ENCODE measurements around the gene CDKN2B-AS1.

Gene CDKN2B-AS1

DNA sequence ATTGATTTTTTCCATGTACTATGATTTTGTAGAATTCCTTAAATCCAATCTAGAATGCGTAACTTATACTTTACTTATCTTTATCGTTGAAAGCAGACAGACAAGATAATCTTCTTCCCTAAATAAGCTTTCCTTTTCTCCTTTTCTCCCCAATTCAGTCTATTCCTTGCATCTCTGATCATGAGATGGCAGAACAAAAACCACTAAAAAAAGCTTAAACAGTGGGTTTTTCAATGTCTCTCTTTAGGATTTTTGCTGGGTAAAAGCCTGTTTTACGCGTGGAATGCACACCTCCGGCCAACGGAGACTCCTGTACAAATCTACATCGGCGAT is 13.8 kb downstream of the CDKN2B-AS1 start:
- DNase-seq = no peak

- peak; percentile 99 for DNase-seq
These were observed 14.3 kb downstream of the CDKN2B-AS1 start, which contains the start of gene CDKN2B for GRCh38 chr9:22008717-22009505. CDKN2B (minus strand) TSS chr9:22009305; CDS start chr9:22008953, 352 bp downstream.

- DNase-seq = no peak
These were observed 14.9 kb downstream of the CDKN2B-AS1 start for GRCh38 chr9:22009506-22009867.

DNA sequence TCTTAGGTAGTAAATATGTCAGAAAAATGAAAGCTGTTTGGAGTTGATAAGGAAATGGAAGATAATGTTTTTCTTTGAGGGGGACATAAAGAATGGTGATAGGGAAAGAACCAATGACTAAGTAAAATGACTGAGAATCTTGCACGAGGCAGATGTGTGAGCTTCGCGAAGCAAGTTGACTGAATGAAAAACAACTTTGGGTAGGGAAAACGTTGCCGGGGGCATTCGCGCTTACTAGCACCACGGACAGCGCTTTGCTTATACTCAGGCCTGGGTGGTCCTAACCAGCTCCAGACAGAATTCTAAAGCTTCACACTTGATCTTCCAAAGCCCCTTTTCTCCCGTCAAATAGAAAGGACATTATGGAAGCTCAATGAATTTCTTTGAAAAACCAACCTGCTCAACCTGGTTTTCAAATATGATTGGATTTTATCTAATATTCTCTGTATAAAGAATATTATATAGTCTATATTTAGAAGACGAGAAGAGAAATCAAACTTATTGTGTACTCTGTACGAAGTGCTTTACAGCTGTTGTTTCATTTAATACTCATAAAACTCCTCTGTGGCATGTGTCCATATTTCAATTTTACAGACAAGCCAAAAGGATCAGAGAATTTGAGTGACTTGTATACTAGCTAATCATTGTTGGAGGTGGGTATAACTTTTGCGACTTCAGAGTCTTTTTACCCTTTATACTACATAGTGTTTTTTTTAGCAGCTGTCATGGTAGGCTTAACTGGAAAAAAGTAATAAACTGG is 16.5 kb downstream of the CDKN2B-AS1 start:
- peak; percentile 81 for DNase-seq

- no peak for DNase-seq
These were observed 27.8 kb downstream of the CDKN2B-AS1 start for GRCh38 chr9:22022396-22022795.

DNA sequence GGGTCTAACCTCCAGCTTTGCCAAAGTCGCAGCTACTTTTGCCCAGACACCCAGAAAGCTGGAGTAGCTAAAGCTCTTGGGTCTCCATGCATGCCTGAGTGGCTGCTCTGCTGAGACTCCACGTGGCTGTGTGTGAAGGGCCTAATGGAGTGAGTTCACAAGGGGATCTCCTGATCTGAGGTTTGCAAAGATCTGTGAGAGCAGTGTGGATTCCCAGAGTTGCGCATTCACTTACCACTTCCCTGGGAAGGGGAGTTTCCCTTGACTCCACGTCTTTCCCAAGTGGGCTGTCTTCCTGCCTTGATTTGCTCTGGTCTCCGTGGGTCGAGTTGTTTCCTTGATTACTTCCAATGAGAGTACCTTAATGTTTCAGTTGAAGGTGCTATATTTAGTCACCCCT is 32.1 kb downstream of the CDKN2B-AS1 start:
- DNase-seq = no peak

DNA sequence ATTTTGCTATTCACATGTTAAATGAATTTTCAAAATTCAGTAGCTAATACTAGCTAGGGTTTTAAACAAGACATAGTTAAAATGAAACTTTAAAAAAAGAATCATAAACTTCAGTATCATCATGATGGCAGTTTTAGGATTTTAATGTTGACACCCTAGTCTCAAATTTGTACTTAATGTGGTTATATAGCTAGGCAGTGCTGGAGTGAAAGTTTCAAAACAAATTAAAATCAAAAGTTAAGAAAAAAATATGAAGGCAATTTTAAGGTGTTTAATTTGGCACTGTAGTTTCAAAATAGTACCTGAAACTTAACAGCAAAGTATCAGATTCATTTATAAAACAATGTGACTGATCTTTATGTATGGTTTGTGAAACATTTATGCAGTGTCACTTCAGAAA is 33.8 kb downstream of the CDKN2B-AS1 start:
- DNase-seq = no peak

DNA sequence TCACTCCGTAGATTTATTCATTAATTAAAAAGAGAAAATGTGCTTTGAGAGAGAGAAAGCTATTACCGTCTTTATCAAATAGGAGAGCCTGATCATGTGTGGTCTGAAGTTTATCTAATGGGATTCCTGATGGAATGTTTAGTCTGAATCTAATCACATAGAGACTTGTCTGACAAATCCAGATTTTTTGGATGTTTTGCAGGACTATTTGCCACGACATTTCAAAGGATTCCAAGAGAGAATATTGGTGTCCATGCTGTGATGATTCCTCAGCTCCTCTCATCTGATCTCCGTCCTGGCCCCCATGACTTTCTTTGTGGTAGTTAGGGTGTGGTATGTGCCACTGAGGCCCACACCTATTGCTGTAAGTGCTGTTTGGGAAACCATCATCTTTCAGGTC is 34.6 kb downstream of the CDKN2B-AS1 start:
- no peak for DNase-seq

DNA sequence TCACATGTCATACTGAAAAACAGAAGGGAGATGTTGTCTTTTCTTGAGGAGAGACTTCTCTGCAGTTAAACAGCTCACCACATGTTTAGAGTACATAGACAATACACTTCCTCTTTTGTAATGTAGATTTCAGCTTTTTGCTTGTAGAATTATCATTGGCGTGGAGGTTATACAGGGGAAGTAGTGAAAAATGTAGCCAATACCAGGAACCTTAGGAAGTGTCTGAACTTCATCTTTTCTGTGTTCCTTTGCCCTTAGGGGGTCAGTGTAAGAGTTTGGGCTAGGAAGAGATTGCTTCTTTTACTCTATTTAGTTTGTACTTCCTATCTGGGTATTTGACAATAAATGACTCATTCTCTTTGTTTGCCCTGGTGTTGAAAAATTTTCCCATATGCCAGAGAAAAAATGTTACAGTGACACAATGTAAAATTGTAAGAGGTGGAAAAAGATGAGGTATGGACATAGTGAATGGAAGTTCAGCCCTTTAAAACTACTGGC is 35.6 kb downstream of the CDKN2B-AS1 start:
- no peak for DNase-seq

DNA sequence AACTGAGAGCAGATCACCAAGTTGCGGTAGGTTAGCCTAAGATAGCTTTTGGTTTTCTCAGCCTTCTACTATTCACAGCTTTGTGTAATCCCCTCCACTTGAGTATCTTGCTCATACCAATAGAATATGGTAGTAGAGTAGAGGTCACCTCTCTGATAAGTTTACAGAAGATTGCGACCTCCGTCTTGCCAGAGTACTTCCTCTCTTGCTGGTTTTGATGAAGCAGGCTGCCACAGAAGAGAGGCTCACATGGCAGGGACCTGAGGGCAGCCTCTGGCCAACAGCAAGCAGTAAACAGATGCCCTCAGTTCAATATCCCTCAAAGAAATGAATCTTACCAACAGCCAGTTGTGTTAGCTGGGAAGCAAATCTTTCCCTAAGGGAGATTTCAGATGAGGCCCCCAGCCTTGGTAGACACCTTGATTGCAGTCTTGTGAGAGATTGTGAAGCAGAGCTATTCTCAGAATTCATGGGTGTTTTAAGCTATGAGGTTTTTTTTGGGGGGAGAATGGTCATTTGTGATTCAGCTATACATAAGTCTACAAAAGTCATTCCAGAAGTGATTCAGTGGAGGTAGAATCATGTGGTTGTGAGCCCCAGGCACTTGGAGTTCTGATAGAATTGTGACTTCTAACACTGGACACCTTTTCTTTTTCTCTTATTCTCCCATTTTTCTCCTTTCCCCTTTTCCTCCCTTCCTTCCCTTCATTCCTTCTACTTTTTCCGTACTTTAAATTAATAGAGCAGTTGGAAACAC is 37.2 kb downstream of the CDKN2B-AS1 start:
- DNase-seq = no peak

- DNase-seq = no peak
These were observed 38.5 kb downstream of the CDKN2B-AS1 start for GRCh38 chr9:22033012-22033630.

DNA sequence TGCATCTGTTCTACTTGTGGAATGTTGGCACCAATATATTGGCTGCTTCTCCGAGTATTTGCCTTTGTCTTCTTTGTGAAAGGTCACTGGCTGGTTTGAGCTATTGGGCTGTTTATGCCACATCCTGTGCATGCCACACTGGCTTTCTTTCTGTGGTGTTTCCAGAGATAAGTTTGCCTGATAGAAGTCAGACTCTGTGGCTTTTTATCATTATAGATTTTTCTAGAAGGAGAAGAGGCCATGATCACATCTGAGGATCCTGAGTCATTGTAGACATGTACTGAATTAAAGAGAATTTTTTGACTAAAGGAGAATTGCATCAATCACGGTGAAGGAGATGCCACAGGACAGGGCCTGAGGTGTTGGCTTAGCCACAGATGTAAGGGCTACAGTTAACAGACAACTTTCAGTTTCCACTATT is 41.0 kb downstream of the CDKN2B-AS1 start:
- no peak for DNase-seq

DNA sequence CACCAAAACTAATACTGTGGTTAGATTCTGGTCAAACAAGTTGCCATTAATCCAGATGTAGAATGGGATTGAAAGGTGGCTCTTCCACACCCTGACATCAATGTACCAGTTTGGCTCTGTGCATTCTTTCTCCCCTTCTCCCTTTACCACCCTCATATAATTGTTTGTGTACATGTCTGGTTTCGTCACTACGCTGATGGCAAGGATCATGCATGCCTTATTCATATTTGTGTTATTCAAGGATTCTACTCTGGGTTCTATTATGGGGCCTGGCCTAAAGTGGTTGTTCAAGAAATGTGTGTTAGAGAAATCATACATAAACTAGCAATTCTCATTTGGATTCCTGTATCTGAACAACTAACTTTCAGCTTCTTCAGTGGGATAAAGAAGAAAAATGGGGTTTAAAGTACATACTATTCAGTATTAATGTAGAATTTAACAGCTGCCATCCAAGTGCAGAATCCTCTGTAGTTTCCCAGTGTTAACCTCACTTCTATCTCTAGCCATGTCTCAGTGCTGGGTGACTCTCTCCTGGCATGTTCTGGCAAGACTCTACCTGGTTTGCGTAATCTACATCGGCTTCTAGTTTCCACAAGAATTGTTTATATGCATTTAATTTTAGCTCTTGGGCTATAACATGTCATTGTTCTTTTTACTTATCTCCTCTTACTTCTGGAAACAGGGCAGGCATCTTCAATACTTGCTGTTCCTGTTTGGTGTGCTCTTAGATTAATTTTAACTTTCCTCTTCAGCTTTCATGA is 42.5 kb downstream of the CDKN2B-AS1 start:
- no peak for DNase-seq

DNA sequence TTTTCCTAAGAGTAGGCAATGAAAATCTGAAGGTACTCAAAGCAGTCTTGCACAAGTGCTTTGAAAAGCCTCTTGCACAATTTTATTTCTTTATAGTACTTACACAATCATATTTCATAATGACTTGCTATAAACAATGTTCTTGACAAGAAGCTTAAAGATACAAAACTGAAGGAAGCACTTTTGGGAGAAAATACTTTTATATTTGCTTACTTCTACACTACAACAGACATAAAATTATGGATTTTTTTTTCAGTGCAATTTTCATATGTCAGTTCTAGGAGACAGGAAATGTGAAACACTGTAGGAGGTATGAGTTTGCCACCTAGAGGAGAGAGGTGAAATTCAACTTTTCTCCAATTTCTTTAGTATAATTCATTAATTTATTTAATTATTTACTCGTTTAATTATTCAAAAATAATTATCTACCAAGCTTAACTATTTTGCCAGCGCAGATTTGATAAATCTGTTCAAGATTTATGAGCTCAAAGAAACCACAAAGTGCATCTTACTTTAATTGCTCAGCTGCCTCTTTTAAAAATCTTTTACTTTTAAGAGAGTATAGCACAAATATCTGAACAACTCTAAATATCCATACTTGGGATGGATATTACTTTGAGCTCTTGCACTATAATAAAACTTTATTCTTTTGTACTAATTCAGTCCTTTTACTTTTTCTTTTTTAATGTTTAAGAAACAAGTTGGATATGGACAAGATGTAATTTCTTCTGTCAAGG is 43.5 kb downstream of the CDKN2B-AS1 start:
- no peak for DNase-seq

DNA sequence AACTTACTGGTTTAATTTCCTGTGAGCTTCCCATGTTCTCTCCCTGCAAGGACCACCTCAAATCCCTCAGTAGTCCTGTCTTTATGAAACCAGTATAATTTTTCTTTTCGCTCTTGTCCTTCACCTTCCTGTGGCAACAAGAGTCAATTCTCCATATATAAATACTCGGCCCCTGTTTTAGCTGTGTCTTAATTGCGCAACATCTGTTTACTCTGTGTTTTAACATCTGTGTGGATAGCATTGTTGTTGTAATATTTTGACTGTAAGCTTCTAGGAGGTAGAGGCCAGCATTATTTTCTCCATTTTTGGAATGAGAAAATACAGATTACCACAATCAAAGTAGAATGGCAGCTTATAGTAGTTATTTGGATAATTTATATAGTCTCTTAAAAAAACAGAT is 44.7 kb downstream of the CDKN2B-AS1 start:
- no peak for DNase-seq

DNA sequence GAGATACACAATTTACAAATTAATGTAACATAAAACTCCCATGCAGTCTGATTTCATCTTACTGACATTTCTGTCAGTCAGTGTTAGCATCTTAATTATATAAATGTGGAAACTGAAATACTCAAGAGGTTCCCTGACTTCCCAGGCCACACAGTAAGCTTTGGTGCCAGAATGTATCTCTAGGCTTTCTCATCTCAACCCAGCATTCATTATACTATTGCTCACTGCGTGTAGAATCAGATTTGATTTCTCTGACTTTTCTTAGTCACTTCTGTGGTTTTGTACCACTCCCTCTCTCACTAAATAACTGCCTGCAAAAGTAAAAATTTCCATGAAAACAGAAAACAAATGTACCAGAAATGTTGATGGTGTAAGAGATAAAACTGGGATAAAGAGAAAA is 46.2 kb downstream of the CDKN2B-AS1 start:
- DNase-seq = no peak

DNA sequence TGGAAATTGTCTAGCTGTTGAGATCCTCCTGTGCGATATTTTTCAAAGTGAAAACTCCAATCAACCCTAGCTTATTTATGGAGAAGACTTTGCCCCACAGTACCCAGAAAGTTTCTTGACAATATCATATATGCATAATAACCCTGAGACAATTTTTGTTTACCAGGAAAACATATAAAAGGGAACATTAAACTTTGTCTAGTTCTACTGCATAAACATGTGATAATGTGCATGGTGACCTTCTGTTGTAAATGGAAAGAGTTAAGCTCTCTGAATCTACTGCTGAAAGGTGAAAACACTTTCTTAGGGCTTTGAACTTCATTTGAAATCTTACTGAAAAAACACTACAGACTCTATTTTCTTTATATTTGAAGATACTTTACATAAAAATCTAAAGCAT is 46.8 kb downstream of the CDKN2B-AS1 start:
- no peak for DNase-seq

- DNase-seq = peak; percentile 79
These were observed 47.2 kb downstream of the CDKN2B-AS1 start for GRCh38 chr9:22041775-22042174.

DNA sequence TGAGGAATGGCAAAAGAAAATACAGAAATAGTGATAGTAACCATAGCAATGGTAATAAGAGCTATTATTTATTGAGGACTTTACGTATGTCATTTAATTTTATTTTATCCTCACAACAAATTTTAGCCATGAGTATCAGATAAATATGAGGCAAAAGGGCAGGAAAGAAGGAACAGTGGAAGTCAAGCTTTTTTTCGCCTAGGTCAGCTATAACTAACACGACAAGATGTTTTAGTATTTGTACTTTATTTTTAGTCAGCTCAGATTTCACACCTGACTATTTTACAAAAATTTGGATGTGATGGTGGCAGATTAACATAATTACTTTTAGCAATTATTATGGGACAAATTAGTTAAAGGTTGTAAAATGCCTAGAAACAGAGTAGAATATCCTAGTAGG is 49.3 kb downstream of the CDKN2B-AS1 start:
- no peak for DNase-seq

DNA sequence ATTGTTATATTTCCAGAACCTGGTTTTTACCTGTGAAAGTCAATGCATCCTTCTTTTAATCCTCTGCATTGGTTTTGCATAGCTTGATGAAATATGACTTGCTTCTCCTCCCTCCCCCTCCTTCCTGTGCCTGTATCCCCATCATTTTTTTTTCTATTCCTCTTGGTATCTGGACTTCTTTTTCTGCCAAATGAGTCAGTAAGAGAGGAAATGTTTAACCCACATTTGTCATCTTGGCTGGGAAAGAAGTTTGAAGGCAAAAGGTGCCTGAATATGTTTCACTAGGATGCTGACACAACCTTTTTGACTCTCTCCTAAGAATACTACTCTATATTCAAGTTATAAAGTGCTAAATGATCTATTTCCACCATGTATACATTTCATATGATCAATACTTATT is 50.0 kb downstream of the CDKN2B-AS1 start:
- DNase-seq = no peak

- no peak for DNase-seq
These were observed 50.8 kb downstream of the CDKN2B-AS1 start for GRCh38 chr9:22045423-22045822.

All from islet precursor cell (in vitro differentiated cells).